Measurements from ENCODE around the gene YWHAE.
"Not testable (repeated sequence)": the region's sequence is repeated elsewhere in the genome, so short reads cannot be mapped to it uniquely, and the experiment has no call there.

The YWHAE gene

GRCh38 chr17:1402262-1402586, 2.2 kb upstream of the YWHAE start:
- H3K4me2 ChIP-seq, result no peak overlapping the region
- no peak overlapping the region for H2AFZ ChIP-seq (ENCODE audit: low read depth)
- TF ChIP-seq CTCF (conservative IDR thresholded peaks at IDR 0.05; ENCODE audit: low read depth, low read length), result no peak
- H3K9ac ChIP-seq, result no peak overlapping the region
- peaks cover 13% of the 10 kb centered on the region for H3K4me1 ChIP-seq (ENCODE audit: low read depth, poor library complexity, severe bottlenecking)
- H4K20me1 ChIP-seq (ENCODE audit: insufficient read depth), result peaks cover 12% of the 10 kb centered on the region; the same call in 1 of the 2 replicates
- H3K27ac ChIP-seq, result no peak overlapping the region
- H3K27me3 ChIP-seq (ENCODE audit: insufficient read depth, low read depth), result no peaks in the 10 kb centered on the region
- peaks cover 27% of the 10 kb centered on the region for H3K79me2 ChIP-seq (ENCODE audit: insufficient read depth, low read depth)
- no peaks in the 10 kb centered on the region for H3K36me3 ChIP-seq (ENCODE audit: insufficient read depth)
- H3K4me3 ChIP-seq (IDR thresholded peaks at IDR 0.05; ENCODE audit: insufficient read depth, low read depth, low read length), result no peak overlapping the region

DNA sequence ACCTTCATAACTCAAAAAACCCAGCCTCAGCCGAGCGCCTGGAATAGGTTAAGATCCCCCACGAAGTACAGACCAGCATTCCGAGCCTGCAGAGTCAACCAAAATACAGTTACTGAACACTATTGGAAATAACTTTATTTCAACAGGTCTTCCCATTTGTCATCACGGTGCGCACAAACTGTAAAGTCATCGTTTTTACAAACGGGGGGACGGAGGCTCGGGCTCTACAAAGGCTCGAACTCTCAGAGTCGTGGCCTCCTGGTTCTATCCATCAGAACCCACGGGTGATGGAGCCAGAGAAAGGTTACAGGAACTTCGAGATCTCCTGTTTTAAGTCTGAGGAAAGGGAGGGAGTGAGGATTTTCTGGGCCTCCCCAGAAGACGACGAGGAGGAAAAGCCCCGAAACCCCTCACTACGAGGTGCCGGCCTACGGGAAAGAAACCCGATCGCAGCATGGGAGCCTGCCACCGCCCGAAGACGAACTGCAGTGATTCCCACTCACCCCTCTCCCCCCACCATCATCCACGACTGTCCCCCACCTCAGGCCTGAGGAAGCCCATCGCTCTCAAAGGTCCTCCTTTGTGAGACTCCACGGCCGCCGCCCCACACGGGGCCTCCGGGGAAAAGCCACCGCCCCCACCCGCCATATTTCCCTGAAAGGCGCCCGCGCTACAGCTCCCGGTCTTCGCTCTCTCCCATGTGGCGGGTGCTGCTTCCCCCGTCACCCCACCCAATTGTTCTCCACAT, 917 bp downstream of the YWHAE start:
- peaks cover 33% of the 10 kb centered on the region for H3K4me1 ChIP-seq (ENCODE audit: low read depth, poor library complexity, severe bottlenecking)
- H3K27ac ChIP-seq, result peak overlapping the region; percentile 96
- no peak overlapping the region for H2AFZ ChIP-seq (ENCODE audit: low read depth)
- peaks cover 58% of the 10 kb centered on the region for H3K79me2 ChIP-seq (ENCODE audit: insufficient read depth, low read depth)
- peaks cover 34% of the 10 kb centered on the region; the same call in 1 of the 2 replicates for H4K20me1 ChIP-seq (ENCODE audit: insufficient read depth)
- TF ChIP-seq CTCF (conservative IDR thresholded peaks at IDR 0.05; ENCODE audit: low read depth, low read length), result no peak
- no peaks in the 10 kb centered on the region for H3K27me3 ChIP-seq (ENCODE audit: insufficient read depth, low read depth)
- H3K9ac ChIP-seq, result peak overlapping the region; percentile 98
- H3K4me3 ChIP-seq (IDR thresholded peaks at IDR 0.05; ENCODE audit: insufficient read depth, low read depth, low read length), result no peak overlapping the region
- H3K36me3 ChIP-seq (ENCODE audit: insufficient read depth), result no peaks in the 10 kb centered on the region
- peak overlapping the region; percentile 95 for H3K4me2 ChIP-seq

DNA sequence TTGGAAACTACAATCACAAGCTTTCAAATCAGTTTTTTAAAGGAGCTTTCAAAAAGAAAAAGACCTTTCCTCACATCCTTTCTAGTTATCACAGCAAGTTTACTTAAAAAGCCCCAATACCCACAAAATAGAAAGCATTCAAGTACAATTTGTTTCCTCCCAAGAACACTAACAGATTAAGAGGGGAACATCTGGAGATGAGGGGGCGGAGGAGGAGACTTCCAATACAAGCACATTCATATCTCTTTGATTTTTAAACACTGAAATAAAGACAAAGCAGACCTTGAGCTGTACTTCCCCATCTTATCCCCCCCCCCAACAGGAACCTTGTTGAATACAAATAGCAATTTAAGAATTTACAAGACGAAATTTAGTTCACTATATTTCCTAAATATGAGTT, 2.0 kb downstream of the YWHAE start:
- peaks cover 41% of the 10 kb centered on the region; the same call in 1 of the 2 replicates for H4K20me1 ChIP-seq (ENCODE audit: insufficient read depth)
- peak overlapping the region; percentile 95 for H3K4me2 ChIP-seq
- H3K79me2 ChIP-seq (ENCODE audit: insufficient read depth, low read depth), result peaks cover 69% of the 10 kb centered on the region
- H3K4me1 ChIP-seq (ENCODE audit: low read depth, poor library complexity, severe bottlenecking), result peaks cover 44% of the 10 kb centered on the region
- H3K27ac ChIP-seq, result peak overlapping the region; percentile 96; the same call in 1 of the 2 replicates
- H3K27me3 ChIP-seq (ENCODE audit: insufficient read depth, low read depth), result no peaks in the 10 kb centered on the region
- no peak overlapping the region for H3K4me3 ChIP-seq (IDR thresholded peaks at IDR 0.05; ENCODE audit: insufficient read depth, low read depth, low read length)
- no peak for TF ChIP-seq CTCF (conservative IDR thresholded peaks at IDR 0.05; ENCODE audit: low read depth, low read length)
- H3K36me3 ChIP-seq (ENCODE audit: insufficient read depth), result no peaks in the 10 kb centered on the region
- H3K9ac ChIP-seq, result peak overlapping the region; percentile 98; the same call in 1 of the 2 replicates
- H2AFZ ChIP-seq (ENCODE audit: low read depth), result no peak overlapping the region

DNA sequence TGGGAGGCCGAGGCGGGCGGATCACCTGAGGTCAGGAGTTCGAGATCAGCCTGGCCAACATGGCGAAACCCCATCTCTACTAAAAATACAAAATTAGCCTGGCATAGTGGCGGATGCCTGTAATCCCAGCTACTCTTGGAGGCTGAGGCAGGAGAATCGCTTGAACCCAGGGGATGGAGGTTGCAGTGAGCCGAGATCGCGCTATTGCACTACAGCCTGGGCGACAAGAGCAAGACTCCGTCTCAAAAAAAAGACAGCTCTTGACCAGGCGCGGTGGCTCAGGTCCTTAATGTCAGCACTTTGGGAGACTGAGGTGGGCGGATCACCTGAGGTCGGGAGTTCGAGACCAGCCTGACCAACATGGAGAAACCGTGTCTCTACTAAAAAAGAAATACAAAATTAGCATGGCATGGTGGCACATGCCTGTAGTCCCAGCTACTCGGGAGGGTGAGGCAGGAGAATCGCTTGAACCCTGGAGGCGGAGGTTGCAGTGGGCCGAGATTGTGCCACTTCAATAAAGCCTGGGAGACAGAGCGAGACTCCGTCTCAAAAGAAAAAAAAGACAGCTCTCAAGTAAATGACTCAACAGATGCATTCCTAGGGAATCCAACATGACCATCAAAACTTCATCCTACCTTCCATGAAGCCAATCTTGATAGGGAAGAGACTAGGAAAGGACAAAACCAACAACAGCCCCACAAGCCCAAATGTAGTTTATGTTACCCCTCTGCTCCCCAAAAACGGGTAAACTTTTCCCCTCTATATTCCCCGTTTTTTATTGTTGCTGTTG, 4.0 kb downstream of the YWHAE start:
- H3K4me2 ChIP-seq; H3K27ac ChIP-seq; H3K9ac ChIP-seq; H3K27me3 ChIP-seq (ENCODE audit: insufficient read depth, low read depth); H2AFZ ChIP-seq (ENCODE audit: low read depth); H3K4me3 ChIP-seq (IDR thresholded peaks at IDR 0.05; ENCODE audit: insufficient read depth, low read depth, low read length); H3K36me3 ChIP-seq (ENCODE audit: insufficient read depth): not testable (repeated sequence)
- peaks cover 64% of the 10 kb centered on the region for H3K4me1 ChIP-seq (ENCODE audit: low read depth, poor library complexity, severe bottlenecking)
- H4K20me1 ChIP-seq (ENCODE audit: insufficient read depth), result peaks cover 59% of the 10 kb centered on the region
- peaks cover 88% of the 10 kb centered on the region for H3K79me2 ChIP-seq (ENCODE audit: insufficient read depth, low read depth)

Measured in KMS-11 (cell line).